Lower leg skin (tissue), 4 donors: Measurements from ENCODE around the gene TYW1B. TPM values are rescaled to one million over a fixed set of nuclear protein-coding genes. Genes with fewer than 3 reads are reported as not detected.
A peak's percentile ranks its signal among the peaks of the same experiment; 100 is the strongest.
"Not testable (repeated sequence)": the region's sequence is repeated elsewhere in the genome, so short reads cannot be mapped to it uniquely, and the experiment has no call there.

Experiments used
- DNase-seq, 2 donors: peaks; one replicate each; pipeline ENCODE4 v3.0.0-alpha.2; 2019; ENCODE audit warnings: low spot score in 2 of 2
- H3K4me3 ChIP-seq: fragments of 200-600 bp; sonication (generic); 2 replicates; pipeline ENCODE4 v1.5.1; 2017; ENCODE audit warnings: mild to moderate bottlenecking, low read depth; ENCODE audit not compliant: poor library complexity, severe bottlenecking
- POLR2A ChIP-seq, 2 donors: fragments of 450-650 bp; IDR thresholded peaks; one replicate each; pipeline ENCODE4 v1.6.1; 2016 to 2017; ENCODE audit warnings: antibody characterized with exemption in 2 of 2, mild to moderate bottlenecking in 1 of 2, moderate library complexity in 1 of 2
- WGBS, 2 donors: methylation state at CpG; one replicate each; pipeline ENCODE4 v1.1.5; 2018; 5-methylcytosine and 5-hydroxymethylcytosine counted together
- intact Hi-C: fragments of 100-400 bp; cut with DNase I; formaldehyde crosslinking; loops from one replicate; pipeline ENCODE4 v1.15.0; 2023; ENCODE audit warnings: low total_unique reads
- total RNA-seq, 4 donors: library from RNA; depleted of rRNA; stranded (reverse); fragments of >200 nt; gene quantifications; one replicate each; pipeline ENCODE4 v1.1.0, GENCODE V29; 2016
- TF ChIP-seq, protein P1 (sequence below), 3 donors: fragments of 450-650 bp; IDR thresholded peaks; one replicate each; pipeline ENCODE4 v1.5.1; 2016; ENCODE audit warnings: antibody characterized with exemption in 3 of 3, mild to moderate bottlenecking in 3 of 3, moderate library complexity in 2 of 3

Gene TYW1B
- total RNA-seq, 4 donors from 2014 or later: 3.7 to 5.3 (median 4.1) TPM

DNA sequence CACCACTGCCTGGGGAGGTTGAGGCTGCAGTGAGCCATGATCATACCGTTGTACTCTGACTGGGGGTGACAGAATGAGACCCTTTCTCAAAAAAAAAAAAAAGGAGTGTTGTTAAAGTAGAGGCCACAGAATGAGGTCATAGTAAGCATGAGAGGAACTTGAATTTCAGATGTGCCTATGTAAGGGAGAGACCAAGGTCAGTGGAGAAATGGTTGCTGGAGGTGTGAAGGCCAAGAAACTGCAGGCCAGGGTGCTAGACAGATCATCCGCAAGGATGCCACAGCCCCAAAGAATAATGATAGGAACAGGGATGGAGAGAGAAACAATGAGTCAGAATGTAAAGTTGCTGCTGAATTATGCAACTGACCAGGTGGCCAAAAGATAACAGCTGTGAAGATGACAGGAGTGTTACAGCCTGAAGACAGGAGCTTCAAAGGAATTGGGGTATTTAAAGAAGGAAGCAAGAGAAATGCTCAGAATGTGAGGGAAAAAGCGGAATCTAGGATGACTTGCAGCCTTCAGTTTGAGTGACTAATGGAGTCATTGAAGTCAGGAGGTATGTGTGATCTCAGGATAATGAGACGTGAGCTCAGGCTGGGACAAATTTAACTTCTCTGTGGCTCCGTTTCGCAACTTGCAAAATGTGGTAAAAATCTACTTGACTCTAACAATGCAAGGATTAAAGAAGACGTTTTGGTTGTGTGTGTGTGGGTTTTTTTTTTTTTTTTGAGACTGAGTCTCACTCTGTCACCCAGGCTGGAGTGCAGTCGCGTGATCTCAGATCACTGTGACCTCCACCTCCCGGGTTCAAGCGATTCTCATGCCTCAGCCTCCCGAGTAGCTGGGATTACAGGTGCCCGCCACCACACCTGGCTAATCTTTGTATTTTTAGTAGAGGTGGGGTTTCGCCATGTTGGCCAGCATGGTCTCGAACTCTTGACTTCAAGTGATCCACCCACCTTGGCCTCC lies 22.2 kb downstream of the TYW1B start:
- no peak for TF ChIP-seq POLR2A (IDR thresholded peaks at IDR 0.05)
- TF ChIP-seq, protein P1, sequence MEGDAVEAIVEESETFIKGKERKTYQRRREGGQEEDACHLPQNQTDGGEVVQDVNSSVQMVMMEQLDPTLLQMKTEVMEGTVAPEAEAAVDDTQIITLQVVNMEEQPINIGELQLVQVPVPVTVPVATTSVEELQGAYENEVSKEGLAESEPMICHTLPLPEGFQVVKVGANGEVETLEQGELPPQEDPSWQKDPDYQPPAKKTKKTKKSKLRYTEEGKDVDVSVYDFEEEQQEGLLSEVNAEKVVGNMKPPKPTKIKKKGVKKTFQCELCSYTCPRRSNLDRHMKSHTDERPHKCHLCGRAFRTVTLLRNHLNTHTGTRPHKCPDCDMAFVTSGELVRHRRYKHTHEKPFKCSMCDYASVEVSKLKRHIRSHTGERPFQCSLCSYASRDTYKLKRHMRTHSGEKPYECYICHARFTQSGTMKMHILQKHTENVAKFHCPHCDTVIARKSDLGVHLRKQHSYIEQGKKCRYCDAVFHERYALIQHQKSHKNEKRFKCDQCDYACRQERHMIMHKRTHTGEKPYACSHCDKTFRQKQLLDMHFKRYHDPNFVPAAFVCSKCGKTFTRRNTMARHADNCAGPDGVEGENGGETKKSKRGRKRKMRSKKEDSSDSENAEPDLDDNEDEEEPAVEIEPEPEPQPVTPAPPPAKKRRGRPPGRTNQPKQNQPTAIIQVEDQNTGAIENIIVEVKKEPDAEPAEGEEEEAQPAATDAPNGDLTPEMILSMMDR (IDR thresholded peaks at IDR 0.05): no peak
- intact Hi-C loops: no loop called here
- WGBS, 2 donors: 87 to 89% methylated on average over 15 of the region's 15 CpGs
- peak in 1 of 2 donors; percentile 7 for DNase-seq
- H3K4me3 ChIP-seq: no peak overlapping the region

DNA sequence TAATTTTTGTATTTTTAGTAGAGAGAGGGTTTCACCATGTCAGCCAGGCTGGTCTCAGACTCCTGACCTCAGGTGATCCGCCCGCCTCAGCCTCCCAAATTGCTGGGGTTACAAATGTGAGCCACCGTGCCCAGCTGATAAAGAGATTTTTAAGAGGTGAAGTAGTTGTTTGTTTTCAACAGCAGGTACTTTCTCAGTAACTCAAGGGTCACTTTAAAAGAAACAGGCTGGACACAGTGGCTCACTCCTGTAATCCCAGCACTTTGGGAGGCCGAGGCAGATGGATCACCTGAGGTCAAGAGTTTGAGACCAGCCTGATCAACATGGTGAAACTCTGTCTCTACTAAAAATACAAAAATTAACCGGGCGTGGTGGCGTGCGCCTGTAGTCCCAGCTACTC lies 24.2 kb downstream of the TYW1B start:
- DNase-seq, H3K4me3 ChIP-seq, intact Hi-C loops: not testable (repeated sequence)
- WGBS, 2 donors: 96 to 99% methylated on average over 8 of the region's 8 CpGs

DNA sequence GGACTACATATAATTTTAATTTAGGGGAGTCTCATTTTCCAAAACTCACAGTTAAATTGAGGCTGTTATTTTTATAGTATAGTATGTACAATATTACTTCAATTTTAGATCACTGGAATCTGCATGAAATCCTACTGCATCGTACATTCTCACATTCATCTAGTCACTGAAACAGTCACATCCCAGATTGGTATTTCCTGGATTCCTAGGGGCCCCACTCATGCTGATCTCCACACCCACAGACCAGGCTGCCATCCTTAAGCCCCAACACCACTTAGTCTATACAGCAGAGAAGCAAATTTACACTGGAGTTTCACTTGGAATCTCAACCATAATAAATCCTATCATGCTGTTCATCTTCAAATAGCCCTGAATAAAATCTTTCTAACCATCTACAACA lies 26.4 kb downstream of the TYW1B start:
- 0% methylated on average over 1 of the region's 1 CpG for WGBS, 2 donors
- DNase-seq, intact Hi-C loops, H3K4me3 ChIP-seq: not testable (repeated sequence)

DNA sequence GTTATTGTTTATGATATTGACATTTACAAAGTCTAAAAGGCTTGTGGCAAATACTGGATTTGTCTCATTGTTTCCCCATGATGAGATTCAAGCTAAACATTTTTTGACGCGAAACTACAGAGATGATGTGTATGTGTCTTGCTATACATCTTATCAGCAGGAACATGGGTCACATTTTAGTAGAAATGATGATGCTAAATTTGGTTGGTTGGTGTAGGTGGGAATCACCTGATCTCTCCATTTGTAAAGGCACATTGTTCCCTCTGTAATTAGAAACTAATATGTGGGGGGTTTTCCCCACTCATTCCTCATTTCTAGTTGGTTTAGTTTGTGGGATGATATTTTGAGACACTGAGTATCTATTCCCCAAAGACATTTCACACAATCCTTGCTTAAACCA lies 32.6 kb downstream of the TYW1B start:
- WGBS, 2 donors: 98 to 100% methylated on average over 2 of the region's 2 CpGs
- DNase-seq, intact Hi-C loops: not testable (repeated sequence)

DNA sequence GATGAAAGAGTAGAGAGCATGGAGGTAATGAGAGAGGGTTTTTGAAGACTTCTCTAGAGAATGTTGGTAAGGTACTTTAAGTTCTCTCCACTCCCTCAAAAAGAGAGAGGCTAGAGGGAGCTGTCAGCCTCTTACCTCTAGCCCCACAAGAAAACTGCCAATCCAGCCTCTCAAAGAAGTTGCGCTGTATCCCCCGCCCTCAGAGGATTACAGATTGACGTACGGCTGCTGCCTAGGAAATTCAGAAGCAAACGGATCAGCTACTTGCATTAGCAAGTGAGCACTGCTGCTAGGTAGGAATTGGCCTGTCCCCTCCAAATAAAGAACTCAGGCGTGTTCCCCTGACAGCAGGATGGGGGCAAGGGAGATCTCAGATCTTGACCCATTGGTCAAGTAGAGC lies 34.2 kb downstream of the TYW1B start:
- no peak overlapping the region for H3K4me3 ChIP-seq
- intact Hi-C loops: no loop called here
- TF ChIP-seq, protein P1 (IDR thresholded peaks at IDR 0.05): no peak
- TF ChIP-seq POLR2A (IDR thresholded peaks at IDR 0.05): no peak
- no peak for DNase-seq
- WGBS, 2 donors: 95 to 96% methylated on average over 6 of the region's 6 CpGs

More for the DNA sequence above, 32.6 kb downstream of the TYW1B start:
- H3K4me3 ChIP-seq: not testable (repeated sequence)

DNA sequence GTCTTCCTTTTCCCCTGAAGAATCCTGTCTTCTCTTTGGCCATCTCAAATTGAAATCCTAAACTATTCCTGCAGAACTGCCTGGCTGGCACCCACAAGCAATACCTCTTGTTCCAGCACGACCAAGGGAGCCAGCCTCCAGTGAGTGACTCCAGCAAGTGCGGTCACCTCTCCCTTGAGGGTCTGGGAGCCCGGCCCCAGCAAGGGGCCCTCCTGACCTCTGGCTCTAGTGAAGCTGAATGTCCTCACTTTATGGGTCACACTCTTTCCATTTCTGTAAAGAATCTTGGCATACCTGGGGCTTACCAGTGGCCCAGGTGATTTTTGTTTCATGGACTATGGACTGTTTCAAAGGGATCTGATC lies 37.3 kb downstream of the TYW1B start:
- H3K4me3 ChIP-seq, DNase-seq, intact Hi-C loops: not testable (repeated sequence)
- WGBS, 2 donors: 73 to 74% methylated on average over 2 to 3 of the region's 3 CpGs

DNA sequence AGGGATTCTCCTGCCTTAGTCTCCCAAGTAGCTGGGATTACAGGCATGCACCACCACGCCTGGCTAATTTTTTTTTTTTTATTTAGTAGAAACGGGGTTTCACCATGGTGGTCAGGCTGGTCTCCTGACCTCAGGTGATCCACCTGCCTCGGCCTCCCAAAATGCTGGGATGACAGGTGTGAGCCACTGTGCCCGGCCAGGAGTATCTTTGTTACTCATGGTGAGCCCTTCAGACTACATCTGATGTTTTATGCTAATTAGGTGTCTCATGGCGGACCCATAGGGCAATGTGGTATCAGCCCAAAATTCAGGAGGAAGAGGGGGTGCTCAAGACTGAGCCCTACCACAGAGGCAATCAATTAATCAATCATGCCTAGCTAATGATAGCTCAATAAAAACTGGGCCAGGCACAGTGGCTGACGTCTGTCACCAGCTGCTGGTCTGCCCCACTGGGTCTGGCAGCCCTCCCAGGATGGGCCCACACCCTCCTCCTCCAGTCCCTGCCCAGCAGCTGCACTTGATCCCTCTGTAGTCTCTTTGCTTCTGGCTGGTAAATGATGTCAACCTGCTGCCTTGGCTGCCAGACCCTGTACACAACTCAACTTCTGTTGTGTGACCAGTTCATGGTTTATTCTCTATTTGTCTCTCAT lies 37.8 kb downstream of the TYW1B start:
- DNase-seq, H3K4me3 ChIP-seq, intact Hi-C loops: not testable (repeated sequence)
- 71 to 76% methylated on average over 5 to 6 of the region's 6 CpGs for WGBS, 2 donors

DNA sequence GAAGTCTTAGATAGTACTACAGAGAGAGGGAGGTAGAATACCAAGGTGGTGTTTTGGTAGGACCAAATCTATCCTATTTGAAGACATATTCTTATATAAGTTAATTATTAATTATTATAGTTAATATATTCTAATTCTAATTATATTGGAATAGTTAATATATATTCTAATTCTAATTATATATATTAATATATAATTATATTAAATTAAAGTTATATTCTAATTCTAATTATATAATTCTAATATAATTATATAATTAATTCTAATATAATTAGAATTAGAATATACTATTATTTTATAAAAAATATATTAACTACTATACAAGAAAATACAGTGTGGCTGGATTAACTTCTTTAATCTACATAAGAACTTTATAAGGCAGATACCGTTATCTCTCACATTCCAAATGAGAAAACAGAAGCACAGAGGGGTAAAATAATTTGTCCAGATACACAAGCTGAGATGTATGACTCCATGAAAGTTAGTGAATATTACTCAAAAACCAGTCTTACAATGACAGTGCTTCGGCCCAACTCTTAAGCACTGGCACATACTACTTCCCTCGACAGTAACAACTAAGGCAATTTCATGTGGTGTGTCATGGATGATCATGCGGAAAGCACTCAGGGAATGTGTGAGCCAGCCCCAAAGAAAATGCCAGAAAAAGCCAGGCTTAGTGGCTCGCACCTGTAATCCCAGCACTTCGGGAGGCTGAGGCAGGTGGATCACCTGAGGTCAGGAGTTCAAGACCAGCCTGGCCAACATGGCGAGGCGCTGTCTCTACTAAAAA lies 42.6 kb downstream of the TYW1B start:
- DNase-seq: no peak
- H3K4me3 ChIP-seq: no peak overlapping the region
- intact Hi-C loops: no loop called here
- 90 to 95% methylated on average over 8 of the region's 8 CpGs for WGBS, 2 donors
- no peak for TF ChIP-seq POLR2A (IDR thresholded peaks at IDR 0.05)
- TF ChIP-seq, protein P1 (IDR thresholded peaks at IDR 0.05): no peak

DNA sequence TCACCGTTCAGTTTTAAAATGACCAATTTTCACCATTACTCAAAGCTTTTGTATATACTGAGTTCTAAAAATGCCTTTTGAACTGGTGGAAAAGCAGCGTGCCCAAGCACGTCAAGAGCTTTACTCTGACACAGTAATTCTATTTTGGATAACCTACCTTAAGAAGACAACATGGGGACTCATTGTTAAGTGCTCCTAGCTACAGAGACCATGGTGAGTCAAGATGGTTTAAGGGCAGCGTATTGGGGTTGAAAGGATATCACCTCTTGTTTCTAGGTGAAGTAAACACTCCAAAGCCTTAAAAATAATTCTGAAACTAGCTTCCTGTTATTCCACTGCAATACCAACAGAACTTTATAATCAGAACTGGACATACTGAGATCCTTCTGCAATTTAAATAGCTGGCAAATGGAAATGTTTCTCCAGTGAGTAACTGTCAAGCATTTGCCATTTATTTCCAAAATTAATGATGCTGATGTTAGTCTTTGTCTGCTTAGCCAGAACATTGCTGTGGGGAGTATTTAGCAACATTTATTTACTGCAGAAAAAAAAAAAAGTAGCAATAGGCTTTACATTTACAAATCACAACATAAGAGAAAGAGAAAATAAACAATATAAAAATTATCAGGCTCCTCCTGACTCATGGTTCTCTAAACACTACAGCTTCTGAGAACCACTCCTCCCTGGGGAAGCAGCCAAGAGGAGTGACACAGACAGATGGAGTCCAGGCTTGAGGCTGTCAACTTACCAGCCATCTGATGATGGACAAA lies 44.2 kb downstream of the TYW1B start:
- peak in 1 of 2 donors; percentile 36 for DNase-seq
- 58 to 66% methylated on average over 4 of the region's 4 CpGs for WGBS, 2 donors
- H3K4me3 ChIP-seq, intact Hi-C loops: not testable (repeated sequence)
